GM18907 (cell line): ENCODE data around the gene CTIF.

Source experiments
- ATAC-seq: cut with Tn5 transposase; IDR thresholded peaks from one replicate; pipeline ENCODE4 v1.9.1; 2021; ENCODE audit warnings: mild to moderate bottlenecking, moderate library complexity; ENCODE audit not compliant: unreplicated experiment

Gene CTIF

GRCh38 chr18:48766026-48766425 is 227.2 kb downstream of the CTIF start:
- ATAC-seq, result no peak

- no peak for ATAC-seq
Observed at GRCh38 chr18:48766487-48766886, 227.7 kb downstream of the CTIF start.

GRCh38 chr18:48767090-48767690 is 228.4 kb downstream of the CTIF start:
- no peak for ATAC-seq

GRCh38 chr18:48769006-48769636 is 230.3 kb downstream of the CTIF start:
- ATAC-seq, result no peak

GRCh38 chr18:48770243-48770642 is 231.4 kb downstream of the CTIF start:
- no peak for ATAC-seq

- ATAC-seq, result no peak
Observed at GRCh38 chr18:48771641-48772375, 233.0 kb downstream of the CTIF start.

- ATAC-seq, result no peak
Observed at GRCh38 chr18:48772457-48772856, 233.6 kb downstream of the CTIF start.

GRCh38 chr18:48773821-48774220 is 235.0 kb downstream of the CTIF start:
- ATAC-seq, result no peak

- no peak for ATAC-seq
Observed at GRCh38 chr18:48774941-48775340, 236.1 kb downstream of the CTIF start.

GRCh38 chr18:48775372-48776155 is 236.7 kb downstream of the CTIF start:
- ATAC-seq, result no peak

- ATAC-seq, result no peak
Observed at GRCh38 chr18:48776156-48776555, 237.3 kb downstream of the CTIF start.

- no peak for ATAC-seq
Observed at GRCh38 chr18:48776641-48777025, 237.8 kb downstream of the CTIF start.

GRCh38 chr18:48777026-48777743 is 238.4 kb downstream of the CTIF start:
- ATAC-seq, result peak; percentile 59

GRCh38 chr18:48777744-48778116 is 238.9 kb downstream of the CTIF start:
- ATAC-seq, result no peak

GRCh38 chr18:48778344-48779011 is 239.6 kb downstream of the CTIF start:
- ATAC-seq, result no peak

GRCh38 chr18:48779462-48779861 is 240.6 kb downstream of the CTIF start:
- no peak for ATAC-seq

- no peak for ATAC-seq
Observed at GRCh38 chr18:48780201-48780912, 241.5 kb downstream of the CTIF start.

- ATAC-seq, result no peak
Observed at GRCh38 chr18:48780913-48781162, 242.0 kb downstream of the CTIF start.

GRCh38 chr18:48781163-48781987 is 242.5 kb downstream of the CTIF start:
- no peak for ATAC-seq
